GM21529 (cell line): Measurements from ENCODE around the gene ARHGAP21.
"Not testable (repeated sequence)": the region's sequence is repeated elsewhere in the genome, so short reads cannot be mapped to it uniquely, and the experiment has no call there.

ENCODE experiments used
- ATAC-seq: cut with Tn5 transposase; IDR thresholded peaks from one replicate; pipeline ENCODE4 v1.9.1; 2021; ENCODE audit not compliant: unreplicated experiment

ARHGAP21 gene

DNA sequence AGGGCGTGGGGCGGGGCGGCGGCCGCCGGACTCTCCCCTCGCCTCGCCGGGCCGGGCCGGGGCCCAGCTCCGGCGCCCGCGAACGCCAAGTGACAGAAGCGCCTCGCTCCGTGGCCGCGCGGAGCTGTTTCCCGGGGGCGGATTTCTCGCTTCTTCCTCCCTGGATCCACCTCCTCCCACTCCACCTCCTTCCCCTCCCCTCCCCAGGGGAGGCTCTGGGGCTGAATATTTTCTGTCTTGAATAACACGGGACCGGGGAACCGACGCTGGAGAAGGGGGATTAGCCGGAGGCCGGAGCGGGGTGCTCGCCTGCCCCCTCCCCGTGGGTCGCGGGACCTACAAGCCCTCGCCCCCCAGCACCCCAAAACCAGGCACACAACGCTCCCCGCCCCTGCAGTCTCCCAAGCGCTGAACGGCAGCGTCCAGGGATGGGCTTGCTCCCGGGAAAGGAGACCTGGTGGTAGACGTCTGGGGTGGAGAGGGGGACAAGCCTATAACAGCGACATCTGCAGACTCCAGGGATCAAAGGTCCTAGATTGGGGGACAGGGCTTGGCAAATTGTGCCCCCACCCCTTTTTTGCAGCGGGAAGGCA, at the start of gene ARHGAP21:
Gene ARHGAP21, minus strand, starts transcription at position 100 of the 593 bp plus-strand sequence. CDS start 1,988 bp downstream, outside the sequence.
- peak; percentile 4 for ATAC-seq

DNA sequence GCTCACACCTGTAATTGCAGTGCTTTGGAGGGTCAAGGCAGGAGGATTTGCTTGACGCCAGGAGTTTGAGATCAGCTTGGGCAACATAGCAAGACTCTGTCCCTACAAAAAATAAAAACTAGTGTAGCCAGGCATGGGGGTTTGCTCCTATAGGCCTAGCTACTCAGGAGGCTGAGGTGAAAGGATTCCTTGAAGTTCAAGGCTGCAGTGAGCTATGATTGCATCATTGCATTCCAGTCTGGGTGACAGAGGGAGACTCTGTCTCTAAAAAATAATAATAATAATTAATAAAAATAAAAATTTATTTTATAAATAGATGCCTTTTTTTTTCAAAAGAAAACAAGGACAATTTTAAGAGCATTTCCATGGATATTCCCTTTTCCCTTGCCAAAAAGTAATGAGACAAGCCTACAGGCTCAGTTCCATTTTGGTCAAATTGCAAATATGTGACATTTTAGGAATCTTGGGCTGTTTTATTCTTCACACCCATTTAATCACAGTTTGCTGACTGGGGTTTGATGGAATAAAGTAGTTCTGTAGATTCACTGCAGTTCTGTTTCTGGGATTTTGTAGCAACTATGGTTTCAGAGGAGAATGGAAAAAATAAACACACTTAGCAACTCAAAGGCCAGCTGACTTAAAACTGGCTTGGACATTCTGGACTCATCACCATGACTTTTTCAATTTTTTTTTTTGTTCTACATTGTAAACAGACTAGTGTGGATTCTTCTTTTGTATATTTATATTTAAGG, 48.4 kb upstream of the ARHGAP21 start:
- no peak for ATAC-seq

DNA sequence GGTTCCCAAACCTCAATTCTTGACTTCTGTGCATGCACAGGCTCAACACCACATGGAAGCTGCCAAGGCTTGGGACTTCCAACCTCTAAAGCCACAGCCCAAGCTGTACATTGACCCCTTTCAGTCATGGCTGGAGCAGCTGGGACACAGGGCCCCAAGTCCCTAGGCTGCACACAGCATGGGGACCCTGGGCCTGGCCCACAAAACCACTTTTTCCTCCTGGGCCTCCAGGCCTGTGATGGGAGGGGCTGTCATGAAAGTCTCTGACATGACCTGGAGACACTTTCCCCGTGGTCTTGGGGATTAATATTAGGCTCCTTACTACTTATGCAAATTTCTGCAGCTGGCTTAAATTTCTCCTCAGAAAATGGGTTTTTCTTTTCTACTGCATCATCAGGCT, 41.3 kb upstream of the ARHGAP21 start:
- ATAC-seq = not testable (repeated sequence)

DNA sequence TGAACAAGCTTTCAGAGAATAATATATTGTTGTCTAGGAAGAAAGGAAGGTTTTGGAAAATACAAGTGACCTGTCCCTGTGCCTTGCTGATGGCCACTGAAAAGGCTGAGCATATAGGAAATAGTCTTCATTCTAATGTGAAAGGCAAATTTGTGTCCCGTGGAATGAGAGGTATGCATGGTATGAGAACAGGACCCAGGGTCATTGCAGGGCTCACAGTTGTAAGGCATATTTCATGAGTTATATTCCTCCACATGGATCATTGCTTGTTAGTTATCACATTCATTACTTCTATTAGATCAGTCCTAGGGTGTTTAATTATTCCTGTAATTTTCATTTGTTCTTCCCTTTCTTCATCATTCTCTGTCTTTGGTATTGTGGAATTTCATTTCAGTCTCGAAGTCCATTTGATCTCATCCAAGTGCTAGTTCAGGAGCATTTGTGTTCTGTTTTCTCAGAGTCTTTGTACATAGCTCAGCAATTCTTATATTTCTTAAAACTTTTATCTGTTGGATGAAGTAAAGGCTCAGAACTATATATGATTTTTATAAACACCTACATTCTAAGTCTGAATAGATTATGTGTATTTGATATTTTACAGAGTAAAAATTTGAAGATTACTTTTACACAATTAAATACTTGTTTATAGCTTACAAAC, 39.4 kb upstream of the ARHGAP21 start:
- ATAC-seq = no peak

DNA sequence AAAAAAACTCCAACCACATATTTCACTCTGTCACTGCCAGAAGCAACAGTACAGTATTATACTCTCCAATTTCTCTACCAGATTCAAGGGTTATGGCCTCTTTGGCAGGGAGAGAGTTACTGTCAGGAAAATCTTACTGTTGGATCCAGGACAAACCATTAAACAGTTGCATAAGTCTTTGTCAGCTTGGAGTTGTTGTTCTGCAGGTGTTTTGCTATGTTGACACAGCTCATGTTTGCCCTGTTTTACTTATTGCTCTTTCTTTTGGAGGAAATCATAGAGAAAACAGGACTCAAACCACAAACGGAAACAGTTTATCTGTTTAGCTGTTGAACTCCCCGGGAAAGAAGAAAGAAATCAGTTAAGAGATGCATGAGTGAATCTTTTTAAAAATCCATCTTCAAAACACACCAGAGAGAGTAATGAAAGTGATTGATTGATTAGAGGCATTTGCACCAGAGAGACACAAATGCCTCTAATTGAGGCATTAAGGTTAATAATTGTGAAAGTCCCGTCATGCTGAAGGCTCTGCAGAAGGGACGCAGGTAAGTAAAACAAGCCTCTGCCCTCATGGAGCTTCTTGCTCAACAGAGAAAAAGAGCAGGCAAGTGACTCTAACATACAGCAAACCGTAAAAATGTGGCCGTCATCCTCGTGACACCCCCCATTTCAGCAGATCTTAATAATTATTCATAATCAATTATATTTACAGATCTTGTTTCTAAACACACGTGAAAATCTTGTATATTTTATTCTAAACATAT, 38.7 kb upstream of the ARHGAP21 start:
- no peak for ATAC-seq

DNA sequence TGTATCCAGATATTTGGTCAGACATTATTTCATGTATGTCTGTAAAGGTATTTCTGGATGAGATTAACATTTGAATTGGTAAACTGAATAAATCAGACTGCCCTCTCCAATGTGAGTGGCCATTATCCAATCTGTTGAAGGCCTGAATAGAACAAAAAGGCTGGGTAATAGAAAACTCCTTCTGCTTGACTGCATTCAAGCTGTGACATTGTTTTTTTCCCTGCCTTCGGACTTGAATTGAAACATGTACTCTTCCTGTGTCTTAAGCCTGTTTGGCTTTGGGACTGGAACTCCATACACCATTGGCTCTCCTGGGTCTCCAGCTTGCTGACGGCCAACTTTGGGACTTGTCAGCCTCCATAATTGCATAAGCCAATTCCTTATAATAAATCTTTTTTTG, 36.0 kb upstream of the ARHGAP21 start:
- ATAC-seq = no peak

DNA sequence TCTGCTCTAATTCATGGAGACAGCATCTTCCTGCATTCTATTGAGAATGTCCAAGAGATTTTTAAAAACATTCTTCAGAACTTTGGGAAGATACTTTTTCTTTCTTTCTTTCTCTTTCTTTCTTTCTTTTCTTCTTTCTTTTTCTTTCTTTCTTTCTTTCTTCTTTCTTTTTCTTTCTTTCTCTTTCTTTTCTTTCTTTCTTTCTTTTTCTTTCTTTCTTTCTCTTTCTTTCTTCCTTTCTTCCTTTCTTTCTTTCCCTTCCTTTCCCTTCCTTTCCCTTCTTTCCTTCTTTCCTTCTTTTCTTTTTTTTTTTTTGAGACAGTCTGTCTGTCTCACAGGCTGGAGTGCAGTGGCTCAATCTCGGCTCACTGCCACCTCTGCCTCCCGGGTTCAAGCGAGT, 34.6 kb upstream of the ARHGAP21 start:
- not testable (repeated sequence) for ATAC-seq

DNA sequence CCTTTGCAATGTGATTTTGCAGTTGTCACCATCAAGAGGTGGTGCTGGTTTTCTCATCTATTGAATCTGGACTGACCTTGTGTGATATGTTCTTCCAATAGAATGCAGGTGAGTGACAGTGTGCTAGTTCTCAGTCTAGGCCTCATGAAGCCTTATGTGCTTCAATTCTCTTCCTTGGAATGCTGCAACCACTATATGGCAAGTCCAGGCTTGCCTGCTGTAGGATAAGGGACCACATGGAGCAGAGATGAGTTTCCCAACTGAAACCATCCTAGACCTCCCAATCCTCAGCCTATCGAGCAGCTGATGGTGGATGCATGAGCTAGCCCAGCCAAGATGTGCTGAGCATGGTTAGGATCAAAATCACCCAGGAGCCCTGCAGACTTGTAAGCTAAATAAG, 32.6 kb upstream of the ARHGAP21 start:
- no peak for ATAC-seq

DNA sequence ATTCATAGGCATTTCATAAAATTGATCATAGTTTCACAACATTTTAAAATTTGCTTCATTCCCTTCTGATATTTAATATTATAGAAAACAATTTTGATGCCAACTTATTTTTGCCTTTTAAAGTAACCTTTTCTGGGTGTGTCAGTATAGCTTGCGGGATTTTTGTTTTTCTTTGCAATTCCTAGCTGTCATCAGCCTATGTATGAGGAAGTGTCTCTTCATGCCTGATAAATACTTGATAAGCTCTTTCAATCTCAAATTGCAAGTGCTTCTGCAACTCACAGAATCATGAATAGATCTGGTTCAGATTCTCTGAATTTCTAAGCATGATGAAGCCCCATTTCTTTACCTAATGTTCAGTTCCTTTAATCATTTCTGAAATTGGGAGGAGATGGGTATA, 28.0 kb upstream of the ARHGAP21 start:
- ATAC-seq = no peak

DNA sequence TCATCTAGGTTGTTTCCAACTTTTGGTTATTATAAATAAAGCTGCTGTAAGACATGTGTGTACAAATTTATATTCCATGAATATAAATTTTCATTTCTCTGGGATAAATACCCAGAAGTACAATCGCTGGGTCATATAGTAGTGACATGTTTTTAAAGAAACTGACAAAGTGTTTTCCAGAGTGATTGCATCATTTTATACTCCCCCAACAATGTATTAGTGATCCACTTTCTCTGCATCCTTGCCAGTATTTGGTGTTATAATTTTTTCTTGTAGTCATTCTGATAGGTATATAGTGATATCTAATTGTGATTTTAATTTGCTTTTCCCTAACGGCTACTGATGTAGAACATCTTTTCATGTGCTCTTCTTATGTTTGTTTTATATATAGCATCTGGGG, 27.0 kb upstream of the ARHGAP21 start:
- ATAC-seq = no peak

DNA sequence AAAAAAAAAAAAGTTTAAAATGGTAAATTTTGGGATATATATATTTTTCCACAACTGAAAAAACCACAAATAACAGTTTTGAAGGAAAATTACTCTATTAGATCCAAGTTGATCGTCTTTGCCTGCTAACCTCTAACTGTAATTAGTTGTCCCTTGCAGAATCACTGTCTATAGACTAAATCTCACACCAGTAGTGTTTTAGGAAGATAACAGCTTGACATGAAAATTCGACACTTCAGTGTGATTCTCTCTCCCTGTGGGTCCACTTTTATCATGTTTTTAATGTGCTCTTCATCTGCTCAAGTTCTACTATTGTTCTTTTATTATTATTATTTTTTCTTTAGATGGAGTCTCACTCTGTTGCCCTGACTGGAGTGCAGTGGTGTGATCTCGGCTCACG, 24.5 kb upstream of the ARHGAP21 start:
- no peak for ATAC-seq

DNA sequence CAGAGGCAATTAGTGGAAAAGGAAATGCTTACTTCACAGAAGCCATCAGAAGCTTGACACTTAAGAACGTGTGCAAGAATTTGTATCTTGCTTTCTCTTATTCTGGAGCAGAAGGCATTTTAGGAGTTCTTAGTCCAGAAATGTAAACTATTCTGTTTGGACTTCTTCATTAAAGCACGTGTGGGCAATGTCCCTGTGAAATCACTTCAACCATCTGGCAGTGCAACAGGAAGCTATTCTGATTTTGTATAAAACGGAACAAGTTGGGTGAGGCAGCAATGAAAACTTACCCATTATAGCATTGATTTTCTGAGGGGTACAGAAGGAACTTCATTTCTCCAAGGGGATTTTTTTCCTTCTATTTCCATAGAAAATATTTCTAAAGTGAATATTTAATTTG, 21.3 kb upstream of the ARHGAP21 start:
- no peak for ATAC-seq

DNA sequence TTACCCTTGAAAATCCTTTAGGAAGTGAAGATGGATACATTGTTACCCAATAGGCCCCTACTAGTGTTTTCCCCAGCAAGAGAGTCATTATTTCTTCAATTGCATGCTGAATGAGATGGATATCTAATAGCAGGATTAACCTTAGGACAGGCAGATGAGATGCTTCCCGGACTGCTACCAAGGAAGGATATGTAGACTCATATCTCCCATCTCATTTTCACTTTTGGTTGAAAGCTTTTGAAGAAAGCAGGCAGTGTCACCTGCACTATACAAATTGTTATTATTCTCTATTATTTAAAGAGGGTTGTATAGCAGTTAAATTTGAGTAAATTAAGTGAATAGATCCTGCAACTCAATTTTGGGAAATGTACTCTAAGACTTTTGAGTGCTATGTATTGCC, 17.0 kb upstream of the ARHGAP21 start:
- no peak for ATAC-seq

DNA sequence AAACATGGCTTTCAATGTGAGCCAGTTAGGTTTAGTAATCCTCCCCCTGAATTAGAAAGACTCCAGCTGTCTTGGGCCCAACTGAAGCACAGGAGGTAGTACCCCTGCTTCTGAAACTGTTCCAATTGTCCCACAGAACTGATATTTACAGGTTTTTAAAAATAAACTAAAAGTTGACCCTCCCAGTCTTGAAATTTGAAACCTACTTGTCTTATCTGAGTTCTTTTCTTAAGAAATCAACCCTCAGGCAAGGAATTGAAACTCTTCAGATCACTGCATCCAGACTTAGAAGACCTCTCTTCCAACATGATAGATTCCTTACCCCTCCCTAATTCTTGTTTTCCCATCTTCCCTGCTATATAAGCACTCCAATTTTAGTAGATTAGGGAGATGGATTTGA, 13.3 kb upstream of the ARHGAP21 start:
- ATAC-seq = no peak

DNA sequence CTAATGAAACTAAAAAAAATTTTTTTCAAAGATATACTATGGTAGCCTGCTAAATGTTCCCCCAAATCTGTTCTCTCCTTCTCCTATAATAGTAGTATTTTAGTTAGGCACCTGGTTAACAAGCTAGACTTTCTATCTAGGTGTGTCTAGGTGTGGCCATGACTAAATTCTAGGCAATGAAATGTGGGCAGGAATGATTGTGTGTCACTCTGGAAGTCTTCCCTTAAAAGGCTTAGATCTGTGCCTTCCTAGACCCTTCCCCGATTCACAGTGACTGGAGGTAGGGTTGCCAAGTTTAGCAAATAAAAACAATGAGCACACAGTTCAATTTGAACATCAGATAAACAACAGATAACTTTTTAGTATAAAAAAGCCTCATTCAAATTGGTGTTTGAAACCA, 8.3 kb upstream of the ARHGAP21 start:
- no peak for ATAC-seq

DNA sequence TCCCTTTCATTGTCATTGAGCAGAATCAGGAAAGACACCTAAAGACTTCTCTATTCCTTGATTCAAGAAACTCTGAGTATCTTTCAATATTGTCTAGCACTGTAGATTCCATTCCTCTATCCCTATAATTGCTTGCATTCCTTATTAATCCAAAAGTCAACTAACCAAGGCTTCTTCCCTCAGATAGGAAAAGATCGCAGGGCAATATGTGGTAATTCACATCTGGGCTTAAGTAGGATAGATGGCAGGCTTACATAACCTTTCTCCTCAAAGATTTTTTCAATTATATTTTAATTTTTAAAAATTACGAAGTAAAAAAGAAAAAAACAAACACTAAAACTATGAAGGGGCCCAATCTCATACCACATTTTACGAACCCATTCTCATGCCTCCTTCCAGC, 7.1 kb upstream of the ARHGAP21 start:
- ATAC-seq = no peak

DNA sequence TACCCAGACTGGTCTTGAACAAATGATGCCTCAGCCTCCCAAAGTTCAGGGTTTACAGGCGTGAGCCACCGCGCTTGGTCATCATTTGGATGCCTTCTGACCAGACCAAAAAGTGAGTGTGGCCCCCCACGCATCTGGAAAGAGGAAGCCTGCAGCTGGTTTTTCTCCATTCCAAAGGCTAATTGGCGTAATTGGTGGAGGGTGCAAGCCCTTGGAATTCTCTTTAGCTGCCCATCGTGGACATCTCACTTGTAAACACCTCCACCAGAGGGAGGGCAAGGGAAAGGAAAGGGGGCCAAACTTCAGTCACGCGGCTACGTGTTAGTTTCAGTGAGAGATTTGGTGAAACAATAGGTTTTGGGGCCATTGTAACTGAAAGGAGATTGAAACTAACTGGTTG, 4.1 kb upstream of the ARHGAP21 start:
- no peak for ATAC-seq

DNA sequence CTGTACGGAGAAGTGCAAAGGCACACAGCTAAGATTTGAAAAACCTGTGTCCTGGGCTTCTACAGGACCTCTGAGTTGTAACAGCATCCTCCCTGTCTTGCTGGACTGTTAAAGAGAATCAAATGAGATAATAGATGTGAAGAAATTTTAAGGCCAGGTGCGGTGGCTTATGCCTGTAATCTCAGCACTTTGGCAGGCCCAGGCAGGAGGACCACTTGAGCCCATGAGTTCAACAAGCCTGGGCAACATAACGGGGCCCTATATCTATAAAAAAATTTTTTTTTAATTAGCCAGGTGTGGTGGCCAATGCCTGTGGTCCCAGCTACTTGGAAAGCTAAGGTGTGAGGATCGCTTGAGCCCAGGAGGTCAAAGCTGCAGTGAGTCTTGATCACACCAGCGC, 2.9 kb upstream of the ARHGAP21 start:
- no peak for ATAC-seq

DNA sequence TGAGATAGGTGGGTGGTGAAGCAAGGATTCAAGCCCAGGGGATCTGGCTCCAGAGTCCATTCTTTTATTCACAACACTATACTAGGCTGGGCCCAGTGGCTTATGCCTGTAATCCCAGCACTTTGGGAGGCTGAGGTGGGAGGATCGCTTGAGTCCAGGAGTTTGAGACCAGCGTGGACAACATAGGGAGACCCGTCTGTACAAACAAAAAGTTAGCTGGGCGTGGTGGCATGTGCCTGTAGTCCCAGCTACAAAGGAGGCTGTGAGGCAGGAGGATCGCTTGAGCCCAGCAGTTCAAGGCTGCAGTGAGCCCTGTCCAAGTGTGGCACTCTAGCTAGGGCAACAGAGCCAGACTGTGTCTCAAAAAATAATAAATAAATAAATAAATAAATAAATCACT, 2.3 kb upstream of the ARHGAP21 start:
- not testable (repeated sequence) for ATAC-seq

DNA sequence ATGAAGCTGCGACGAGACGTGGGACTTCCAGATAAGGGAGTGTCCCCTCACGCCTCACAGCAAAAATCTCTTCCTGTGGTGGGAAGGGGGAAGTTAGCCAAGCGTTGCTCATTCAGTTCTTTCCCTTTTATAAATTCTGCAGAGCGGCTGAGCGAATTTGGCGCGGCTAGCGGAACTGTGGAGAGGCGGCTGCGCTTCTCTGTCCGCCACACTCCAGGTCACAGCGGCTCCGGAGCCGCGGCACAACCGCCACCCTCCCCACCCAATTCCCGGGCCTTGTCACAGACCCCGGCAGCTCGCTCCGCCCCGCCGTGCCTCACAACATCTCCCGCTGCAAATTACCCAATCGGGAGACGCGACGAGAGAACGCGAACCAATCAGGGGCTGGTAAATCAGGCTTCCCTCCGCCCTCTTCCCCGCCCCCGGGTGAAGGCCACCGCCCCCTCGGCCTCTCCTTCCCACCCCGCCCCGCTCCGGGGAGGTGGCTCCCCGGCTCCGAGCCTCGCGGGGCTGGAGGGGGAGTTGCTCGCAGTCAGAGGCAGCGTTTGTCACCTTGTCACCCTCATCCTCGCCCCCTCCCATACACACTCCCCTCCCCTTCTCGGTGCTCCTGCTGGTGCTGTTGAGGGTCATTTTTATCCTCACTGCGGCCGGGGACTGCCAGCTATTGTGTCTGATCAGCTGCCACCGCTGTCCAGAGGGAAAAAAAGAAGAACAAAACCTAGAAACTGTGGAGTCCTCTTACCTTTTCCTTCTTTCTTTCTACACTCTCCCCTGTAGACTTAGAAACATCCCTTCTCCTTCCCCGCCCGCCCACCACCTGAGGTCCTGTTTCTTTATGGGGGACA, 918 bp upstream of the ARHGAP21 start:
- ATAC-seq = peak; percentile 84

DNA sequence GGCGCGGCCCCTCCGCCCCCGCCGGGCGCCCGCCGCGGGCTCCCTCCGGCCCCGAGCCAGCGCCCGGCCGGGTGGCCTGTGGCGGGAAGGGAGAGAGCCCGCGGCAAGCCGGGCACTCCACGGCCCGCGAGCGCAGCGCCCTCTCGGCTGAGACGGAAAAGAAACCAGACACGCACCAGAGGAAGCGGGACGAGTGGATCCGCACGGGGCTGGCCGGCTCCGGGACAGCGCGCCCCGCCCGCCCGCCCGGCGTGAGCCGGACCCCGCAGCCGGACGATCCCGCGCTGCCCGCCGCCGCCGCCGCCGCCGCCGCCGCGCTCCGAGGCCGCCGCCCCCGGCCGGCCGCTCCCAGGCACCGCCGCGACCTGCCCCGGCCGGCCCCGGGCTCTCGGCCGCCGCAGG, 300 bp downstream of the ARHGAP21 start:
- peak; percentile 25 for ATAC-seq
